VCaP (cell line): ENCODE data around the gene TOE1.

Source experiments
- H3K27ac ChIP-seq: fragments of 450-650 bp; 2 replicates; pipeline ENCODE4 v1.5.1; 2017
- CTCF ChIP-seq: fragments of 450-650 bp; conservative IDR thresholded peaks from 2 replicates; pipeline ENCODE4 v1.5.1; 2017; ENCODE audit warnings: mild to moderate bottlenecking, moderate library complexity

Gene TOE1

GRCh38 chr1:45378184-45378583 lies 38.2 kb downstream of the TOE1 start:
- H3K27ac ChIP-seq, result no peak overlapping the region
- TF ChIP-seq CTCF, result no peak

GRCh38 chr1:45379524-45379923 lies 39.6 kb downstream of the TOE1 start:
- no peak overlapping the region for H3K27ac ChIP-seq
- no peak for TF ChIP-seq CTCF

- no peak for TF ChIP-seq CTCF
- H3K27ac ChIP-seq, result no peak overlapping the region
Observed at GRCh38 chr1:45380125-45380524, 40.2 kb downstream of the TOE1 start.

GRCh38 chr1:45380730-45381129 lies 40.8 kb downstream of the TOE1 start:
- TF ChIP-seq CTCF, result no peak
- no peak overlapping the region for H3K27ac ChIP-seq

- no peak overlapping the region; the same call in 1 of the 2 replicates for H3K27ac ChIP-seq
- TF ChIP-seq CTCF, result no peak
Observed at GRCh38 chr1:45381243-45381642, 41.3 kb downstream of the TOE1 start.

GRCh38 chr1:45383191-45383590 lies 43.2 kb downstream of the TOE1 start:
- H3K27ac ChIP-seq, result peak overlapping the region; percentile 73
- no peak for TF ChIP-seq CTCF

- peak overlapping the region; percentile 73 for H3K27ac ChIP-seq
Observed at GRCh38 chr1:45384213-45384612, 44.2 kb downstream of the TOE1 start.

GRCh38 chr1:45385302-45385701 lies 45.3 kb downstream of the TOE1 start:
- H3K27ac ChIP-seq, result peak overlapping the region; percentile 73
- no peak for TF ChIP-seq CTCF
